ENCODE measurements around the gene SACM1L. TPM values are rescaled to one million over a fixed set of nuclear protein-coding genes. Genes with fewer than 3 reads are reported as not detected.

The SACM1L gene
- total and polyA plus RNA-seq, 2 experiments from 2014 or later = 28.1 to 61.6 TPM

- 92% methylated on average over 3 of the region's 3 CpGs for WGBS (ENCODE audit: low lambda C conversion rate, missing lambda C conversion rate)
- TF ChIP-seq EZH2phosphoT487 (IDR thresholded peaks at IDR 0.05; ENCODE audit: low read depth, severe bottlenecking, unreplicated experiment) (no peak), EZH2 (IDR thresholded peaks at IDR 0.05; ENCODE audit: borderline replicate concordance) (no peak), CTCF (IDR thresholded peaks at IDR 0.05; ENCODE audit: poor library complexity) (no peak)
- no peak overlapping the region for H3K27ac ChIP-seq
These were observed 36.0 kb upstream of the SACM1L start for GRCh38 chr3:45653205-45653604.

GRCh38 chr3:45654397-45654944, 34.7 kb upstream of the SACM1L start:
- no peaks in the 10 kb centered on the region for H4K20me1 ChIP-seq (ENCODE audit: insufficient read depth, poor library complexity, severe bottlenecking)
- no peak for DNase-seq (ENCODE audit: low spot score)
- no peak overlapping the region for H3K4me3 ChIP-seq
- no peak overlapping the region for H3K27ac ChIP-seq
- H3K4me2 ChIP-seq = no peak overlapping the region
- H3K27me3 ChIP-seq = no peaks in the 10 kb centered on the region
- H3K36me3 ChIP-seq (replicated peaks; ENCODE audit: insufficient read depth, low read depth) = no peaks in the 10 kb centered on the region
- 64% methylated on average over 5 of the region's 6 CpGs for WGBS (ENCODE audit: low lambda C conversion rate, missing lambda C conversion rate)
- no peaks in the 10 kb centered on the region for H3K9me3 ChIP-seq (ENCODE audit: low read depth)
- H3K79me2 ChIP-seq = peaks cover 30% of the 10 kb centered on the region
- H3K9me2 ChIP-seq (replicated peaks; ENCODE audit: insufficient read depth) = no peaks in the 10 kb centered on the region
- TF ChIP-seq CTCF (IDR thresholded peaks at IDR 0.05; ENCODE audit: poor library complexity) (no peak), EZH2 (IDR thresholded peaks at IDR 0.05; ENCODE audit: borderline replicate concordance) (no peak), EZH2phosphoT487 (IDR thresholded peaks at IDR 0.05; ENCODE audit: low read depth, severe bottlenecking, unreplicated experiment) (no peak)
- H3K4me1 ChIP-seq (ENCODE audit: insufficient read depth) = no peaks in the 10 kb centered on the region
- H2AFZ ChIP-seq = no peak overlapping the region

More at GRCh38 chr3:45653205-45653604, 36.0 kb upstream of the SACM1L start:
- Histone ChIP-seq H4K20me1 (ENCODE audit: insufficient read depth, poor library complexity, severe bottlenecking) (no peaks in the 10 kb centered on the region), H3K9me2 (replicated peaks; ENCODE audit: insufficient read depth) (no peaks in the 10 kb centered on the region), H2AFZ (no peak overlapping the region), H3K36me3 (replicated peaks; ENCODE audit: insufficient read depth, low read depth) (no peaks in the 10 kb centered on the region), H3K4me2 (no peak overlapping the region), H3K9me3 (ENCODE audit: low read depth) (no peaks in the 10 kb centered on the region), H3K4me1 (ENCODE audit: insufficient read depth) (no peaks in the 10 kb centered on the region), H3K27me3 (no peaks in the 10 kb centered on the region), H3K79me2 (peaks cover 33% of the 10 kb centered on the region), H3K4me3 (no peak overlapping the region)
- DNase-seq (ENCODE audit: low spot score) = no peak

- Histone ChIP-seq H3K4me2 (no peak overlapping the region), H3K36me3 (replicated peaks; ENCODE audit: insufficient read depth, low read depth) (no peaks in the 10 kb centered on the region), H4K20me1 (ENCODE audit: insufficient read depth, poor library complexity, severe bottlenecking) (no peaks in the 10 kb centered on the region), H3K4me3 (no peak overlapping the region), H3K79me2 (peaks cover 18% of the 10 kb centered on the region), H3K9me3 (ENCODE audit: low read depth) (no peaks in the 10 kb centered on the region), H3K27me3 (no peaks in the 10 kb centered on the region), H3K4me1 (ENCODE audit: insufficient read depth) (no peaks in the 10 kb centered on the region), H3K27ac (no peak overlapping the region), H3K9me2 (replicated peaks; ENCODE audit: insufficient read depth) (no peaks in the 10 kb centered on the region), H2AFZ (no peak overlapping the region)
- WGBS (ENCODE audit: low lambda C conversion rate, missing lambda C conversion rate) = 72% methylated on average over 2 of the region's 2 CpGs
- no peak for DNase-seq (ENCODE audit: low spot score)
- no peak for TF ChIP-seq EZH2phosphoT487 (IDR thresholded peaks at IDR 0.05; ENCODE audit: low read depth, severe bottlenecking, unreplicated experiment)
These were observed 33.3 kb upstream of the SACM1L start for GRCh38 chr3:45655906-45656305.

- H3K27ac ChIP-seq = no peak overlapping the region
- no peaks in the 10 kb centered on the region for H3K9me3 ChIP-seq (ENCODE audit: low read depth)
- H3K36me3 ChIP-seq (replicated peaks; ENCODE audit: insufficient read depth, low read depth) = no peaks in the 10 kb centered on the region
- no peaks in the 10 kb centered on the region for H3K4me1 ChIP-seq (ENCODE audit: insufficient read depth)
- no peaks in the 10 kb centered on the region for H3K9me2 ChIP-seq (replicated peaks; ENCODE audit: insufficient read depth)
- no peaks in the 10 kb centered on the region for H3K27me3 ChIP-seq
- DNase-seq (ENCODE audit: low spot score) = peak; percentile 94
- H2AFZ ChIP-seq = no peak overlapping the region
- peaks cover 16% of the 10 kb centered on the region for H3K79me2 ChIP-seq
- 62% methylated on average over 14 of the region's 14 CpGs for WGBS (ENCODE audit: low lambda C conversion rate, missing lambda C conversion rate)
- TF ChIP-seq EZH2 (IDR thresholded peaks at IDR 0.05; ENCODE audit: borderline replicate concordance) (no peak), CTCF (IDR thresholded peaks at IDR 0.05; ENCODE audit: poor library complexity) (peak; percentile 79)
- H4K20me1 ChIP-seq (ENCODE audit: insufficient read depth, poor library complexity, severe bottlenecking) = no peaks in the 10 kb centered on the region
- no peak overlapping the region for H3K4me2 ChIP-seq
- no peak overlapping the region for H3K4me3 ChIP-seq
These were observed 32.4 kb upstream of the SACM1L start for GRCh38 chr3:45656575-45657363.
